PC-3 (cell line): Measurements from ENCODE around the gene TGFB1. TPM values are rescaled to one million over a fixed set of nuclear protein-coding genes. Genes with fewer than 3 reads are reported as not detected.

ENCODE experiments used
- ATAC-seq: fragments of 200-7000 bp; cut with Tn5 transposase; 2 replicates; pipeline ENCODE4 v1.9.1; 2020; ENCODE audit warnings: mild to moderate bottlenecking, moderate library complexity
- BruUV-seq: library from RNA; stranded (reverse); fragments of 400-500 nt; replicated peaks from 2 replicates; lab custom pipeline; 2021; lab: Mats Ljungman, UMichigan
- CTCF ChIA-PET: fragments of 300-600 bp; sonication (Branson Sonifier 250); formaldehyde crosslinking; loops from one replicate; lab custom pipeline; 2022; ENCODE audit warnings: antibody characterized with exemption; lab: Charles Lee
- POLR2A ChIA-PET: fragments of 300-600 bp; sonication (Branson Sonifier 250); formaldehyde crosslinking; loops from one replicate; lab custom pipeline; 2022; ENCODE audit warnings: antibody characterized with exemption; ENCODE audit not compliant: unreplicated experiment; lab: Charles Lee
- DNase-seq: peaks from one replicate; pipeline ENCODE4 v3.0.0-alpha.2; 2015
- H2AFZ ChIP-seq: fragments of 300-600 bp; sonication (generic); 2 replicates; pipeline ENCODE4 v1.6.0; 2016; ENCODE audit warnings: antibody characterized with exemption, low read length
- H3F3A ChIP-seq: fragments of 300-600 bp; sonication (generic); one replicate; pipeline ENCODE4 v1.6.0; 2017; ENCODE audit warnings: antibody characterized with exemption, low read length, control low read depth, mild to moderate bottlenecking; ENCODE audit not compliant: unreplicated experiment
- H3K27ac ChIP-seq: fragments of 300-600 bp; sonication (generic); 2 replicates; pipeline ENCODE4 v1.5.1; 2016; ENCODE audit warnings: mild to moderate bottlenecking, low read length
- H3K27me3 ChIP-seq: fragments of 300-600 bp; sonication (generic); 2 replicates; pipeline ENCODE4 v1.6.1; 2016; ENCODE audit warnings: low read length, mixed read lengths
- H3K36me3 ChIP-seq: fragments of 300-600 bp; sonication (generic); 2 replicates; pipeline ENCODE4 v1.6.1; 2016; ENCODE audit warnings: low read depth, mixed run types, low read length, mixed read lengths
- H3K4me1 ChIP-seq: fragments of 300-600 bp; sonication (generic); 2 replicates; pipeline ENCODE4 v1.5.1; 2016; ENCODE audit warnings: low read length; ENCODE audit not compliant: insufficient read depth
- H3K4me2 ChIP-seq: fragments of 300-600 bp; sonication (generic); 2 replicates; pipeline ENCODE4 v1.6.0; 2016; ENCODE audit warnings: low read length
- H3K4me3 ChIP-seq: fragments of 300-600 bp; sonication (generic); 2 replicates; pipeline ENCODE4 v1.5.1; 2016; ENCODE audit warnings: mild to moderate bottlenecking, low read length, mixed read lengths
- H3K79me2 ChIP-seq: fragments of 300-600 bp; sonication (generic); 2 replicates; pipeline ENCODE4 v1.6.1; 2017; ENCODE audit warnings: low read length, mixed read lengths
- H3K9ac ChIP-seq: fragments of 300-600 bp; sonication (generic); 2 replicates; pipeline ENCODE4 v1.6.0; 2016; ENCODE audit warnings: mild to moderate bottlenecking, low read length
- H3K9me2 ChIP-seq: fragments of 300-600 bp; sonication (generic); replicated peaks from 2 replicates; pipeline ENCODE4 v1.6.1; 2016; ENCODE audit warnings: mixed run types, low read length, mixed read lengths
- H3K9me3 ChIP-seq: fragments of 300-600 bp; sonication (generic); 2 replicates; pipeline ENCODE4 v1.6.1; 2016; ENCODE audit warnings: low read length, mixed read lengths
- H4K20me1 ChIP-seq: fragments of 300-600 bp; sonication (generic); 2 replicates; pipeline ENCODE4 v1.6.1; 2016; ENCODE audit warnings: low read length, mixed read lengths
- EZH2 ChIP-seq: fragments of 300-600 bp; sonication (generic); IDR thresholded peaks from one replicate; pipeline ENCODE4 v1.6.1; 2017; ENCODE audit warnings: antibody characterized with exemption, mild to moderate bottlenecking, low read length; ENCODE audit not compliant: unreplicated experiment
- EZH2phosphoT487 ChIP-seq: fragments of 300-600 bp; sonication (generic); IDR thresholded peaks from 2 replicates; pipeline ENCODE4 v1.6.1; 2018; ENCODE audit warnings: mild to moderate bottlenecking, antibody characterized with exemption, low read length, borderline replicate concordance
- intact Hi-C: fragments of 100-400 bp; cut with micrococcal nuclease; formaldehyde crosslinking; loops from 2 replicates; pipeline ENCODE4 v1.9.0; 2023
- total RNA-seq: library from RNA; depleted of rRNA; stranded (reverse); fragments of >200 nt; gene quantifications from 2 replicates; pipeline ENCODE4 v1.2.3, GENCODE V29; 2014
- TF ChIP-seq, protein P1 (sequence below): fragments of 300-600 bp; sonication (generic); conservative IDR thresholded peaks from 2 replicates; pipeline ENCODE4 v1.5.1; 2017; ENCODE audit warnings: antibody characterized with exemption, low read depth, mild to moderate bottlenecking, low read length

TGFB1 gene
- total RNA-seq, 1 experiment from 2014 or later, result 16.4 TPM

DNA sequence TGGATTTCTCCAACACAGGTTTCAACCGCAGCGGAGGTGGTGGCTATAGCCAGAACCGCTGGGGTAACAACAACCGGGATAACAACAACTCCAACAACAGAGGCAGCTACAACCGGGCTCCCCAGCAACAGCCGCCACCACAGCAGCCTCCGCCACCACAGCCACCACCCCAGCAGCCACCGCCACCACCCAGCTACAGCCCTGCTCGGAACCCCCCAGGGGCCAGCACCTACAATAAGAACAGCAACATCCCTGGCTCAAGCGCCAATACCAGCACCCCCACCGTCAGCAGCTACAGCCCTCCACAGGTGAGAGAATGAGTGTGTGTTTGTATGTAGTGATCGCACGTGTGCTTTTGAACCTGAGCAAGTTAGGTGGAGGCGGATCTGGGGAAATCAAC is 49.8 kb downstream of the TGFB1 start:
- Histone ChIP-seq H3K27ac (no peak overlapping the region), H3K9me3 (no peaks in the 10 kb centered on the region), H2AFZ (no peak overlapping the region), H3K79me2 (no peaks in the 10 kb centered on the region), H3K4me2 (no peak overlapping the region), H3K4me1 (no peaks in the 10 kb centered on the region), H3K4me3 (no peak overlapping the region), H3F3A (no peaks in the 10 kb centered on the region), H3K9me2 (no peaks in the 10 kb centered on the region), H4K20me1 (no peaks in the 10 kb centered on the region), H3K27me3 (no peaks in the 10 kb centered on the region), H3K9ac (no peak overlapping the region), H3K36me3 (peaks cover 55% of the 10 kb centered on the region)
- intact Hi-C loops, result no loop called here
- no TSS peak for BruUV-seq
- POLR2A ChIA-PET, result no interaction called here
- TF ChIP-seq EZH2 (no peak), EZH2phosphoT487 (no peak)
- TF ChIP-seq, protein P1, sequence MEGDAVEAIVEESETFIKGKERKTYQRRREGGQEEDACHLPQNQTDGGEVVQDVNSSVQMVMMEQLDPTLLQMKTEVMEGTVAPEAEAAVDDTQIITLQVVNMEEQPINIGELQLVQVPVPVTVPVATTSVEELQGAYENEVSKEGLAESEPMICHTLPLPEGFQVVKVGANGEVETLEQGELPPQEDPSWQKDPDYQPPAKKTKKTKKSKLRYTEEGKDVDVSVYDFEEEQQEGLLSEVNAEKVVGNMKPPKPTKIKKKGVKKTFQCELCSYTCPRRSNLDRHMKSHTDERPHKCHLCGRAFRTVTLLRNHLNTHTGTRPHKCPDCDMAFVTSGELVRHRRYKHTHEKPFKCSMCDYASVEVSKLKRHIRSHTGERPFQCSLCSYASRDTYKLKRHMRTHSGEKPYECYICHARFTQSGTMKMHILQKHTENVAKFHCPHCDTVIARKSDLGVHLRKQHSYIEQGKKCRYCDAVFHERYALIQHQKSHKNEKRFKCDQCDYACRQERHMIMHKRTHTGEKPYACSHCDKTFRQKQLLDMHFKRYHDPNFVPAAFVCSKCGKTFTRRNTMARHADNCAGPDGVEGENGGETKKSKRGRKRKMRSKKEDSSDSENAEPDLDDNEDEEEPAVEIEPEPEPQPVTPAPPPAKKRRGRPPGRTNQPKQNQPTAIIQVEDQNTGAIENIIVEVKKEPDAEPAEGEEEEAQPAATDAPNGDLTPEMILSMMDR, result no peak
- no peak for ATAC-seq
- DNase-seq, result no peak
- CTCF ChIA-PET, result no interaction called here

GRCh38 chr19:41302624-41303351 is 50.9 kb downstream of the TGFB1 start:
- no peaks in the 10 kb centered on the region for H3K9me2 ChIP-seq
- H3K4me1 ChIP-seq, result no peaks in the 10 kb centered on the region
- H3K79me2 ChIP-seq, result no peaks in the 10 kb centered on the region
- H3K36me3 ChIP-seq, result peaks cover 66% of the 10 kb centered on the region
- CTCF ChIA-PET, result no interaction called here
- no peak overlapping the region for H3K4me3 ChIP-seq
- H3K9ac ChIP-seq, result no peak overlapping the region
- no peaks in the 10 kb centered on the region for H3K9me3 ChIP-seq
- POLR2A ChIA-PET, result no interaction called here
- H3K27ac ChIP-seq, result no peak overlapping the region
- intact Hi-C loops, result no loop called here
- no peaks in the 10 kb centered on the region for H3K27me3 ChIP-seq
- DNase-seq (no peak), ATAC-seq (no peak)
- TF ChIP-seq, protein P1, result no peak
- TF ChIP-seq EZH2phosphoT487 (no peak), EZH2 (no peak)
- H4K20me1 ChIP-seq, result no peaks in the 10 kb centered on the region
- H3F3A ChIP-seq, result no peaks in the 10 kb centered on the region
- H2AFZ ChIP-seq, result no peak overlapping the region
- BruUV-seq, result no TSS peak
- no peak overlapping the region for H3K4me2 ChIP-seq

DNA sequence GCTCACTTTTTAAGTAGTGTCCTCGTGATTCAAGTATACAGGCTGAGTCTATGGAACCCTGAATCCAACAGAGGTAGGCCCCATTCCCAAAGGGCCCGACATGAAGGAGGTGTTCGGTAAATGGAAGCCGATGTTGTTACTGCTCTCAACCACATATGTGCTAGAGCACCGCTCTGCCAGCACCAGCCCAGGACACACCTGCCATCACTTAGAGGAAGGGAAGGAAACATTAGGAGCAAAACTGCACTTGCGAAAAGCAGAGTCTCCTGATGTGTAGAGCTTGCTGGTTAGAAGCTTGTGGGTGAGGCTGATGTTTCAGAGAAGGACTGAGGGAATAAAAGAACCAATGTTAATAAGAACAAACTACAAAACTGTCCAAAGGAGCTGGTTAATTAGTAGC is 53.2 kb downstream of the TGFB1 start:
- intact Hi-C loops, result no loop called here
- Histone ChIP-seq H3K9me3 (no peaks in the 10 kb centered on the region), H2AFZ (no peak overlapping the region), H3K36me3 (peaks cover 72% of the 10 kb centered on the region), H3K4me1 (no peaks in the 10 kb centered on the region), H3K9ac (no peak overlapping the region), H3K4me3 (no peak overlapping the region), H3K9me2 (no peaks in the 10 kb centered on the region), H3F3A (no peaks in the 10 kb centered on the region), H3K4me2 (no peak overlapping the region), H3K27me3 (no peaks in the 10 kb centered on the region), H3K79me2 (no peaks in the 10 kb centered on the region), H3K27ac (no peak overlapping the region), H4K20me1 (no peaks in the 10 kb centered on the region)
- POLR2A ChIA-PET, result no interaction called here
- BruUV-seq, result no TSS peak
- CTCF ChIA-PET, result no interaction called here
- ATAC-seq (no peak), DNase-seq (no peak)
- TF ChIP-seq EZH2phosphoT487 (no peak), EZH2 (no peak)
- TF ChIP-seq, protein P1, result no peak
